DND-41 (cell line): ENCODE measurements around the gene KCNN2.

Source experiments
- EZH2 ChIP-seq: IDR thresholded peaks from 3 replicates; pipeline ENCODE4 v1.6.1; 2012; ENCODE audit warnings: borderline replicate concordance, low read depth, mild to moderate bottlenecking, moderate library complexity, low read length, inconsistent platforms; ENCODE audit not compliant: severe bottlenecking
- TF ChIP-seq, protein P1 (sequence below): IDR thresholded peaks from 2 replicates; pipeline ENCODE4 v1.5.1; 2012; ENCODE audit warnings: borderline replicate concordance, low read length, moderate library complexity, mild to moderate bottlenecking; ENCODE audit not compliant: poor library complexity, severe bottlenecking; ENCODE audit errors: extremely low read depth

DNA sequence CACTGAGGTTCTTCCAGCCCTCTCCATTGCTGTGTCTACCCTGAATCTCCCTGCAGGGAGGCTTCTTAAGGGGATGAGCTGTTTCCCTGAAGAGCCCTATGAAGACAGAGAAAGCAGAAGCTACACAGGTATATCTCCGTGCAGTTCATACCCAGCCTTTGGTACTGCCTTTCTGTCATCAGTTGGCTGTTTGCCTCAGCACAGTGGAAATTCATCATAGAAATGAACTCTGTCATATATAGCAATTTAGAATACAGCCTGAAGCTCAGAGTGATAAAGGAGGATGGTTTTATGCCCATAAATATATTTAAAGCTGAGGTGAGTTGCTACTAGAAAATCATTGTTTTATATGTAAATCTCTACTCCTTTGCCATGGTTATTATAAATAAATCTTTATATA, 42.6 kb upstream of the KCNN2 start:
- TF ChIP-seq EZH2, result no peak
- TF ChIP-seq, protein P1, sequence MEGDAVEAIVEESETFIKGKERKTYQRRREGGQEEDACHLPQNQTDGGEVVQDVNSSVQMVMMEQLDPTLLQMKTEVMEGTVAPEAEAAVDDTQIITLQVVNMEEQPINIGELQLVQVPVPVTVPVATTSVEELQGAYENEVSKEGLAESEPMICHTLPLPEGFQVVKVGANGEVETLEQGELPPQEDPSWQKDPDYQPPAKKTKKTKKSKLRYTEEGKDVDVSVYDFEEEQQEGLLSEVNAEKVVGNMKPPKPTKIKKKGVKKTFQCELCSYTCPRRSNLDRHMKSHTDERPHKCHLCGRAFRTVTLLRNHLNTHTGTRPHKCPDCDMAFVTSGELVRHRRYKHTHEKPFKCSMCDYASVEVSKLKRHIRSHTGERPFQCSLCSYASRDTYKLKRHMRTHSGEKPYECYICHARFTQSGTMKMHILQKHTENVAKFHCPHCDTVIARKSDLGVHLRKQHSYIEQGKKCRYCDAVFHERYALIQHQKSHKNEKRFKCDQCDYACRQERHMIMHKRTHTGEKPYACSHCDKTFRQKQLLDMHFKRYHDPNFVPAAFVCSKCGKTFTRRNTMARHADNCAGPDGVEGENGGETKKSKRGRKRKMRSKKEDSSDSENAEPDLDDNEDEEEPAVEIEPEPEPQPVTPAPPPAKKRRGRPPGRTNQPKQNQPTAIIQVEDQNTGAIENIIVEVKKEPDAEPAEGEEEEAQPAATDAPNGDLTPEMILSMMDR, result no peak
